Heart left ventricle (tissue), 13 donors: ENCODE measurements around the gene CNOT1.

Experiments used
- CTCF ChIP-seq, 12 donors: fragments of 200-600 bp; sonication (generic) in 4 of 12; IDR thresholded peaks; one replicate each; pipeline versions ENCODE4 v1.5.0 to v1.8.0; 2018 to 2022; ENCODE audit warnings: antibody characterized with exemption in 12 of 12, mild to moderate bottlenecking in 5 of 12
- POLR2A ChIP-seq, 2 donors: fragments of 450-650 bp; IDR thresholded peaks; one replicate each; pipeline ENCODE4 v1.6.1; 2017; ENCODE audit warnings: antibody characterized with exemption in 2 of 2, mild to moderate bottlenecking in 2 of 2, moderate library complexity in 2 of 2
- donor health status: ischemic (EF 13 %, LVEDD 7.1; RV severe dilation, severe dysfunction).
- donor health status: DM: no; HTN: yes; CAD: no.
- donor health status: DM: no; HTN: no; CAD: no.
- donor health status: ischemic (EF 25% LVEDD 6.9; RV normal size, moderate dysfunction).
- donor health status: ischemic (EF 25% LVEDD 5.7; RV mildly dilated, moderate dysfunction).
- donor health status: ischemic (EF 35%, LVEDD 5.7; RV mildly dilated, moderate dysfunction).
- donor health status: nonischemic (EF 11% LVEDD 7.7; RV severe dilation, severe dysfunction).
- donor health status: DM: yes; HTN: yes; CAD: no.
- donor health status: PGD.
- donor health status: ischemic (EF 29% LVEDD 5.4; RV normal size, mild dysfunction).
- donor health status: nonischemic (EF 23%, LVEDD 6.1; RV moderate dilation, normal function).

DNA sequence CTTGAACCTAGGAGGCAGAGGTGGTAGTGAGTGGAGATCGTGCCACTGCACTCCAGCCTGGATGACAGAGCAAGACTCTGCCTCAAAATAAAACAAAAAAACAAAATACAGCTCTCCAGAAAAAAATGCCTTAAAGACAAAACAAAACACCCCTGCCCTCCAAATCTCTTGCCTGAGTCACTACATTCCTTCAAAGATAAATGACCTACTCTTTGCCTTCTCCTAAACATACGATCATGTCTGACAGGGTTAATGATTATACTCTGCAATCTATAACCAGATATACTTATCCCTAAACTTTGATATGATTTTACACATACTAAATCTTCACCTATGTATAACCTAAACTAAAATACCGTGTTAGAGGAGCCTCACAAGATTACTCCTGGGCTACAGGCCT lies 115.8 kb downstream of the CNOT1 start:
- no peak for TF ChIP-seq CTCF (IDR thresholded peaks at IDR 0.05)
- TF ChIP-seq POLR2A (IDR thresholded peaks at IDR 0.05), result no peak
